Measurements from ENCODE around the gene ATG2B.
"Not testable (repeated sequence)": the region's sequence is repeated elsewhere in the genome, so short reads cannot be mapped to it uniquely, and the experiment has no call there.

The ATG2B gene

DNA sequence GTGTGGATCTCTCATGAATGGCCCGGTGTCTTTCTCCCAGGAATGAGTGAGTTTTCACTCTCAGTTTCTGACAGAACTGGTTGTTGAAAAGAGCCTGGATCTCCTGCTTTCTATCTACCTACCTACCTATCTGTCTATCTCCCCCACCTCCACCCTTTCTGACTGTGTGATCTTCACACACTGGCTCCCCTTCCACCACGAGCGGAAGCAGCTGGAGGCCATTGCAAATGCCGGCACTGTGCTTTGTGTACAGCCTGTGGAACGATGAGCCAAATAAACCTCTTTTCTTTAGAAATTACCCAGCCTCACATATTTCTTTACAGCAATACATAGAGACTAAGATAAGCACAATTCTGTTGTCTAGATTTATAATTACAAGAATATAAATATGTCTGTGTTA lies 7.4 kb upstream of the ATG2B start:
- no peak for DNase-seq

DNA sequence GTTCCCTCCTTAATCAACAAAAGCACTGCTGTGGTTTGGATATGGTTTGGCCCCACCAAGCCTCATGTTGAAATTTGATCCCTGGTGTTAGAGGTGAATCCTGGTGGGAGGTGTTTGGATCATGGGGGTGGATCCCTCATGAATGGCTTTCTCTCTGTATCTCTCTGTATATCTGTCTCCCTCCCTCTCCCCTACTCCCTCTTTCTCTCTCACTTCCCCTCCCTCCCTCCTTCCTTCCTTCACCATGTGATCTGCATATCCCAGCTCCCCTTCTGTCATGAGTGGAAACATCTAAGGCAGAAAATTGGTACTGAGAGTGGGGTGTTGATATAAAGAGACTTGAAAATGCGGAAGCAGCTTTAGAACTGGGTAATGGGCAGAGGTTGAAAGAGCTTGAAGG lies 5.4 kb upstream of the ATG2B start:
- DNase-seq, result no peak

DNA sequence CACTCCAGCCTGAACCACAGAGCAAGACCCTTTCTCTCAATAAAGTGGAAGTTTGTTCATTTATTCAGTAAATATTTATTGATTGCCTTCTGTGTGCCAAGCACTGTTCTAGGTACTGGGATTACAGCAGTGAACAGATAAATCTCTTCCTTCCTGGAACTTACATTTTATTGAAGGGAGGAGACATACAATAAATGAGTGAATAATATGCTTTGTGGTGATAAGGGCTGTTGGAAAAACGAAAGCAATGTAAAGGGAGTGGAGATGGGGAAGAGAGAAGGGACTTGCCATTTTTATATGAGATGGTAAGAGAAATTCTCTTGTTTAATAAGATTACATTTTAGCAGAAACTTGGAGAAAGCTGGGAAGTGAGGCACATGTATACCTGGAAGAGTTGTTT lies 1.8 kb upstream of the ATG2B start:
- no peak for DNase-seq

DNA sequence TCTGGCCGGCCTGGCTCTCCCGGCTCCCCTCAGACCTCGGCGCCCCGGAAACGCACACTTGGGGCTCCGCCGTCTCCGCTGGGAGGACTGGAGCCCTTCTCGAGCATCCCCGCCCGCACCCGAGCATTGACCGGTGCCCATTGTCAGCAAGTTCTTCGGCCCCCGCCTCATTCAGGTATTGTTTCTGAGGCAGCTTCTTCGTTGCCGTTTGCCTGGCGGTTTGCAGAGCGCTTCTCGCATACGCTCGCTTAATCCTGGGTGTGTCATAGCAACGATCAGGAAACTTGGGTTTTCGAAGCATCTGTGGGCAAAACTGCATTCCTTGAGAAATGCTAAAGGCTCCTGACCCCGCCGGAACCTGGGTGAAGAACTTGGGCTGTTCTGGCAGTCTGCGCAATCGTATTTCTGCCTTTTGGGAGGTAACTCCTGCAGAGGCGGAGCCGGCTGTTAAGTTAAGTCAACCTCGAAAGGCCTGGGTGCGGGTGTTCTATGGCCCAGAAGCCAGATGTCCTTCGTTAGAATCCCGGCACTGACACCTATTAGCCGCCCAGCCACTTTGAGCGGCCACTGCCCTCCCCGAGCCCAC lies 703 bp upstream of the ATG2B start:
- no peak for DNase-seq

DNA sequence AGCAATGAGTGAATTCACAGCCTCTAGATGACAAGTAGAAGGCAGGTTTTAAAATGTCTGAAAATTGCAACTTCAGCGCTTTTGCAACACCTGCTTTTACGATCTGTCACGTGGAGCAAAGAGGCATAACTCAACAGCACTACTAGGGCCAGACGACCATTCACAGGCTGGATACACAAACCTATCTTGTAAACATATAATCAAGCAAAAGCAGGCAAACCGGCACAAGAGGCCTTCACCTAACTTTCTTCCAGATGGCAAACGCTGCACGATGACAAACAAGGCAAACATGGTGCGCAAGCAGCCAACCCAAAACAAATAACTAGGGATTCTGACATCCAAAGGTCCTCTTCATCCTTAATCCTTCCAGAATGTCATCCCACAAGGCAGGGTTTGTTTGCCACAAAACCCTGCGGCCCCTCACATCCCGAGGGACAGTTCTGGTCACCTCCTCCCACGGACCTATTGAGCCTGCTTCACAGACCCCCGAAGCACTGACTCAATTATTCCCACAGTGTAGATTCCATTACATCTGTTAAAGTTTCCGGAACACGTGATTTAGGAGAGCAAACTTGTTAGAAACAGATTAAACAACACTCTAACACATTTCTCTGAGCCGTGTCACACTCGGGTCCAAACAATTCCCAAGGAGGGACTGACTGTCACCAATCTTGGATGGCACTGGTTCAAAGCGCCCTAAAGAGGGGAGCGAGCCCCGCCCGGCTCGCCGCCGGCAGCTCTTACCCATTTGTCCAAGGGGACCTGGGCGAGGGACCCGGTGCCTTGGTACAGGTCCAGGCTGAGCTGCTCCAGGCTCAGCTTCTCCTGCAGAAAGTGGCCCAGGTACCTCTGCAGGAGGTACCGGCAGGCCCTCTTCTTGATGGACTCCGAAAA lies 823 bp downstream of the ATG2B start:
- DNase-seq, result no peak

DNA sequence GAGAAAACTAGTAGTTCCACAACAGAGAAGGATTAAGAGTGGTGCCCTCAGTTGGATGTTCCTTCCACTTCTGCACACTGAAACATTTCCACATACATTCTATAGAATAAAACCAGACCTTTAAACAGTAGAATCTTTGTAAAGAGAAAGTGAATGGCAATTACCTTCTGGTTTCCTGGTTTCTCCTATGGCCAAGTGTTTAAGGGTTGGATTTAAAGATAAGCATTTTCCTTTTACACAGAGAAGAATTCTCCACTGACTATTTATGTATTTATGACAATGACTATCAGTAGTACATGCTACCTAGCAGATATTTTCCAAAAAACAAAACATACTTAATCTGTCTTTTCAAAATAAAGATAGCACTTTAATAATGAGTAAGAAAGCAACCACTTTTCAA lies 3.2 kb downstream of the ATG2B start:
- no peak for DNase-seq

DNA sequence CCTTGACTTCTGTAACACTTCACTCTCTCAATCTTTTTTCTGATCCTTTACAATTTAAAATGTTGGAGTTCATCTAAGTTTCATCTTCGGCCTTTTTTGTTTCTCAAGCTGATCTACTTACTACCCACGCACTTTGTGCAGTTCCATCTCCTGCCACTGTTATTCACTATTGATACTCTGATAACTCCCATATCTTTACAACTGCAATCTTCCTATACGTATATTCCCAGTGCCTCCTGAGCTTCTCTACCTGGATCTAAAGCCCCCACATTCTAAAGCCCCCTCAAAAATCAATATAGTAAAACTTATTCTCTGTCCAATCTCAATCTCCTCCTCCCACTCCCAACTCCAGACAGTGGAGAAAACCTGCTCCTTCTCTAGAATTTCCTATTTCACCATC lies 5.9 kb downstream of the ATG2B start:
- no peak for DNase-seq

DNA sequence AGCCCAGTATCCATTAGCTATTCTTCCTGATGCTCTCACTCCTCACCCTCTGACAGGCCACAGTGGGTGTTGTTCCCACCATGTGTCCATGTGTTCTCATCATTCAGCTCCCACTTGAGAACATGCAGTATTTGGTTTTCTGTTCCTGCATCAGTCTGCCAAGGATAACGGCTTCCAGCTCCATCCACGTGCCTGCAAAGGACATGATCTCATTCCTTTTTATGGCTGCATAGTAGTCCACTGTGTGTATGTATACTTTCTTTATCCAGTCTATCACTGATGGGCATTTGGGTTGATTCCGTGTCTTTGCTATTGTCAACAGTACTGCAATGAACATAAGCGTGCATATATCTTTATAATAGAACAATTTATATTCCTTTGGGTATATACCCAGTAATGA lies 8.9 kb downstream of the ATG2B start:
- DNase-seq, result no peak

DNA sequence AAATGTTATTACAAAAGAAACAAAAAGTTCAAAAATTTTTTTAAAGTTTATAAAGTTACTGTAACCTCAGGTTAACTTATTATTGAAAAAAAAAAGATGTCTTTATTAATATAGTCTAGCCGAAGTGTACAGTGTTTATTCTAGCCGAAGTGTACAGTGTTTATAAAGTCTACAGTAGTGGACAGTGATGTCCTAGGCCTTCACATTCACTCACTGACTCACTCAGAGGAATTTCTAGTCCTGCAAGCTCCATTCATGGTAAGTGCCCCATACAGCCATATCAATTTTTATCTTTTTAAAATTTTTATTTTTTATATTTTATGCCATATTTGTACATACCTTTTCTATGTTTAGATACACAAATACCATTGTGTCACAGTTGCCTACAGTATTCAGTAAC lies 10.4 kb downstream of the ATG2B start:
- no peak for DNase-seq

DNA sequence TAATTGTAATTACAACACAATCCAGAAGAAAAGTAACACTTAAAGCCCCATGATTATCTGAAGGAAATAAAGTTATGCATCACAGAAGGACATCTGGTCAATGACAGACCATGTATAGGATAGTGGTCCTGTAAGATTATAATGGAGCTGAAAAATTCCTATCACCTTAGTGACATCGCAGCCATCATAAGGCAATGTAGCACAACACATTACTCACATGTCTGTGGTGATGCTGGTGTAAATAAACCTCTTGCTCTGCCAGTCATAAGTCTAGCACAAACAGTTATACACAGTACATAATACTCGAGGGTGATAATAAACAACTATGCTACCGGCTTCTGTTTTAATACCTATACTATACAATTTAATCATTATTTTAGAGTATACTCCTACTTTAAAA lies 11.2 kb downstream of the ATG2B start:
- DNase-seq, result no peak

DNA sequence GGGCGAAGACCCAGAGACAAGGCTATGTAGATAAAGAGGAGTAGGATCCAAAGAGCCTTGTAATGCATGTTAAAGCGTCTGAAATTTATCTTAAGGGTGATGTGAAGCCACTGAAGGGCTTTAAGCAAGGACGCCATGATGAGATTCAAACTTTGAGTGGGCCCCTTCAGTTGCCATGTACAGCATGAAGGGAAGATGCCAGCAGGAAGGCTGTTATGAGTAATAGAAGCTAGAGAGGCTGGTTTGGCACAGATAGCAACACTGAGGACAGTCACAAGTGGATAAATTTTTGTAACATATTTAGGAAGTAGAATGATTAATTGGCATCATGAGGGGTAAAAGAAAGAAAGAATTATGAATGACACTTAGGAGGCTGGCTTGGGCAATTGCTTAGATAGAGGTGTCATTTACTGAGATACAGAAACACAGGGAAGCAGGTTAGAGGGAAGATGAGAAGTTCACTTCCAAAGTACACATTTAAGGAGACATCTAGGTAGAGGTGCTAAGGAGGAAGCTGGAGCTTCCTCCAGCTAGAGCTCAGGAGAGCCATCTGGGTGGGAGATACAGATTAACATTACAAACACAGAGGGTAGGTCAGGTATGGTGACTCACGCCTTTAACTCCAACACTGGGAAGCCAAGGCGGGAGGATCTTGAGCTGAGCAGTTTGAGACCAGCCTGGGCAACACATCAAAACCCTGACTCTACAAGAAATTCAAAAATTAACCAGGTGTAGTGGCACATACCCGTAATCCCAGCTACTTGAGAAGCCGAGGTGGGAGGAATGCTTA lies 13.7 kb downstream of the ATG2B start:
- no peak for DNase-seq

DNA sequence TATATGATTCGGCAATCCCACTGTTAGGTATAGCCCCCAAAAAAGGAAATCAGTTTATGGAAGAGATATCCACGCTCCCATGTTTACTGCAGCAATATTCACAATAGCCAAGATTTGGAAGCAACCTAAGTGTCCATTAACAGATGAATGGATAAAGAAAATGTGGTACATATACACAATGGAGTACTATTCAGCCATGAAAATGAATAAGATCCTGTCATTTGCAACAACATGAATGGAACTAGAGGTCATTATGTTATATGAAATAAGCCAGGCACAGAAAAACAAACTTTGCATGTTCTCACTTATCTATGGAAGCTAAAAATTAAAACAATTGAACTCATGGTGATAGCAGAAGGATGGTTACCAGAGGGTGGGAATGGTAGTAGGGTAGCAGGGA lies 15.2 kb downstream of the ATG2B start:
- DNase-seq, result not testable (repeated sequence)

DNA sequence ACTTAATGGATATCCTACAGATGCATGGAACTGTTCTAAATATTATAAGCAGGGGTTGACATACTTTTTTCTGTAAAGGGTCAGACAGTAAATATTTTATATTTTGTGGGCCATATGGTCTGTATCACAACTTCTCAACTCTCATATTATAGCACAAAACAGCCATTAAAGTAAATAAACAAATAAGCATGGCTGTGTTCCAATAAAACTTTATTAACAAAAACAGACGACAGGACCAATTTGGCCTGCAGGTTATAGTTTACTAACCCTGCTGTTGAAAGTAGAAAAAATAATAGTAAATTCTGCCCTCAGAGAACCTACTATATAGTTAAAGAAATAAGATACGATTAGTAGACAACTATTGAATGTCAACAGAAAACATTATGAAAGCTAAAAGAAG lies 17.5 kb downstream of the ATG2B start:
- DNase-seq, result no peak

DNA sequence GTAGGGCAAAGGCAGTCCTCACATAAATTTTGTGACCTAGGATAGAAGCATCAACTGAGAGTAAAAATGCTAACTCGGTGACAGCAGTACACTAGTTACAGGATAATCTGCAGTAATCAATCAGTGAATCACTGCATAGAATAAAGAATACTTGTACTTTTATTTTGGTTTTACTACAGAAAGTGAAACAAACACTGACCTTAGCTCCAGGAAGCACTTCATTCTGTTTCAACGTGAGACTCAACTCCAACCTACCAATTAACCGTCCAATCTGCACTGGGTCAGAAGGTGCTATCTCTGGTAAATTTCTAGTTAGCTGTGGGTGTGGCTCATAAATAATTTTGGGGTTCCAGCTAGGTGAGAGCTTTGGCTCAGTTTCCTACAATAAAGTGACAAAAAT lies 21.8 kb downstream of the ATG2B start:
- no peak for DNase-seq

DNA sequence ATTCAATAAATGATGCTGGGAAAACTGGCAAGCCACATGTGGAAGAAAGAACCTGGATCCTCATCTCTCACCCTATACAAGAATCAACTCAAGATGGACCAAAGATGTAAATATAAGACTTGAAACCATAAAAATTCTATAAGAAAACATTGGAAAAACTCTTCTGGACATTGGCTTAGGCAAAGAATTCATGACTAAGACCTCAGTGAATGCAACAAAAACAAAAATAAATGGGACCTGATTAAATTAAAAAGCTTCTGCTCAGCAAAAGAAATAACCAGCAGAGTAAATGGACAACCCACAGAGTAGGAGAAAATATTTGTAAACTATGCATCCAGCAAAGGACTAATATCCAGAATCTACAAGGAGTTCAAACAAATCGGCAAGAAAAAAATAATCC lies 24.6 kb downstream of the ATG2B start:
- DNase-seq, result no peak

DNA sequence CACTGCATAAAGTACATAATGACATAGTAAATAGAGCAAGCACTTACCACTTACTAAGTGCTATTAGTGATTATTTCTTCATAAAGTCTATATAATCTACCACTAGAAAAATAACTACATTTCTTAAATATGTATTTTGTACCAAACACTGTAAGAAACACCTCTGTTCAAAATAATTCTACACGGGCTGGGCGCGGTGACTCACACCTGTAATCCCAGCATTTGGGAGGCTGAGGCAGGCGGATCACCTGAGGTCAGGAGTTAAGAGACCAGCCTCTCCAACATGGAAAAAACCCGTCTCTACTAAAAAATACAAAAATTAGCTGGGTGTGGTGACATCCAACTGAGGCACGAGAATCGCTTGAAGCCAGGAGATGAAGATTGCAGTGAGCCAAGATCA lies 38.9 kb downstream of the ATG2B start:
- DNase-seq, result no peak

DNA sequence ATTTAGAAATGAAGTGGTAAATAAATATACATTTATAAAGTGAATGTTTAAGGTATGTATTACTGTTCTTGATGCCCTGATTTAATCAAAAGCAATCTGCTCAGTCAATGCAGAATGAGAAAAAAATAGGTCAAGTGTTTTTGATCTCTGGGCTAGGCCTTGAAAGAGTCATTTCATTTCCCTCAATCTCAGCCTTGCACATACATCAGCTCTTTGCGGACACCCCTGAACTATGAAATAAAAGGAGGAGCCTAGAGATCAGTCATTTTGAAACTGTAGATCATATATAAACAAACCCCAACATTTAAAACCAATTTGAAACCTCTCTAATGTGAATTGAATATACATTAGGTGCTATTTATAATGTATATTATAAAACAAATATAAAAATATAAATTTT lies 42.5 kb downstream of the ATG2B start:
- no peak for DNase-seq

DNA sequence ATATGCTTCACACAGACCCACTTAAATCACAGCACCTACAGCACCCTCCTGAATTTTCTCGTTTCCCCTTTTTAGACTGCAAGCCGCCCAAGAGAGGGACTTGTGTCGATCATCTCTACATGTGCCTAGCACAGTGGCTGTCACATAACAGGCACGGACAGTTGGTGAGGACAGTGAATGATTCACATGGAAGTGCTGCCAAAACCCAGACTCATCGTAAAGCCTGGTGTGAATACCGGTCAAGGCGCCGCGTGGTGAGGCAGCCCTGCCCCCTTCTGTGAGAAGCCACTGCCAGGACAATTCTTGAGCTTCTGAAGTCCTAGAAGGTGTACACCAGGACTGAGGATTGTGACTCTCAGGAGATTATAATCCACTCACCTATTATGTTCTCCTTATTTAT lies 44.3 kb downstream of the ATG2B start:
- no peak for DNase-seq

DNA sequence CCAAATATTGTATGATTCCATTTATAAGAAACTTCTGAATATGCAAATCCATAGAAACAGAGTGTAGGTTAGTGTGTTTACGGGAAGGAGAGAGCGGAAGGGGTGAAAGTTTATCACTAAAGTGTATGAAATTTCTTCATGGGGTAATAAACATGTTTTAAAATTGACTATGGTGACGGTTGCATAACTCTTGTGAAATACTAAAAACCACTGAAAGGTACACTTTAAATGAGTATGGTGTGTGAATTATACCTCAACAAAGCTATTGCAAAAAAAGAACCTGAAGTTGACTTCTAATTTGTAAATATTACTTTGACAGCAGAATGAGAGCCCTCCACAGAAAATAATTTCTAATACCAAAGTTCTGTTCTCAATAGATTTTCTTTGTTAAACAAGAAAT lies 47.1 kb downstream of the ATG2B start:
- DNase-seq, result no peak

DNA sequence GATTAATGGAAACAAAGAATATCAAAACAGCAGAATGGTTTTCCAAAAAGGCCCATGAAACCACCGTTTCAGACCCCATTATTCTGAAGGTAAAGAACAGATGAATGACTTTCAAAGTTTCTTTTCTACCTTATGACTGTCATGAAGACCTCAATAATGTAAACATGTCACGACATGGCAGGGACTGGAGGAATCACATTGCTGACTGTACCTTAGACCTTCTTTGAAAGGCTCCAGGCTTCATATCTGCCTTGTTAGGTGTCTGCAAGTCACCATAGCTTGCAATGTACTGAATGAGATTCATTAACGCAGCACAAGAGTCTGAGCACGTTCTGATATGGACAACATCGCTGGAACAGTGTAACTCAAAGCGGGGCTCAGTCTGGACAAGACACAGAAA lies 52.2 kb downstream of the ATG2B start:
- no peak for DNase-seq

DNA sequence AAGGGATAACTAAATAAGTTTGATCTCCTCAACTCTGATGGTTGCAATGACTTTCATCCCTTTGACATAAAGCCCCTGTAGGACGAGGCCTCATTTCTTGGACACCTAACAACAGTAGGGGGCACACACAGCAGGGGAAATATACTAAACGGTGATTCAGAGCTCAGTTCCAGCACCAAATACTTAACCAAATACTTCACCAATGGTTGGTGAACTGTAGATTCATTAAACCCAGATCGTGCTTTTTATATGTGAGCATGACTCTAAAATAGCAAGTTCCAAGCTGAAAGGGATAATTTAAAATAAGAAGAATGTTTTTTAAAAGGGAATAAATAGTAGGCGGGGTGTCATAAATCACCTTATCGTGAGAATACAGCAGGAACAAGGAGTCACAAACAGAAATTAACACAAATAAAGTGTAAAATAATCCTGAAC lies 53.2 kb downstream of the ATG2B start:
- DNase-seq, result no peak

DNA sequence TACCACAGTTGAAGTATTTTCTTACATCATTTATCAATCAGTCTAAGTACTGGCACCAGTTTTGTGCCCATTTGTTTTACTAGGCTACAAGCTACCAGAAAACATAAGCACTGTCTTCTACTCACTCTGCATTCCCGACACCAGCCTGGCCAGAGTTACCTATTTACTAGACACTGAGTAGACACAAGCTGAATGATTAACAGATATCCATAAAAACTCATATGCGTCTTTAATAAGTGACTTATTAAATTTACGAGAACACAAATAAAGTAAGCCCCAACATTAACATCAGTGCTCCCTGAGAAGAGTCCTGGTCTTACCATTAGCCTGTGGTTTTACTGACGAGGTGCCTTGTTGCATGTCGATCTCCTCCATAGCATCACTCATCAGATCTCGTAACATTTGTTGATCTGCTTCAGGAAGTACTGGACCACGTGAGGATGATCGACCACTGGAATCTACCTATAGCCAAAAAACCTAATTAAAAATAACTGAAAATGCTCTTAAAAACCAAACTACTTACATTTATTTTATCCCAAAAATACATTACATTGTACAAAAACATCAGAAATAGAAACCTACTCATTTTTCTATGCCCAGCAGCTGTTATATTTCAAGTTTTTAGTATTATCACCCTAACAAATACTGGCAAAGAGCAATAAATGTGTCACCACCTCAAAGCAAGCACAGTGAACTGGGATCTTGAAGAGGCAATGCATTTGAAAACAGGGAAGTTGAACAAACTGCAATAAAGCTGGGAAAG lies 53.8 kb downstream of the ATG2B start:
- DNase-seq, result no peak

DNA sequence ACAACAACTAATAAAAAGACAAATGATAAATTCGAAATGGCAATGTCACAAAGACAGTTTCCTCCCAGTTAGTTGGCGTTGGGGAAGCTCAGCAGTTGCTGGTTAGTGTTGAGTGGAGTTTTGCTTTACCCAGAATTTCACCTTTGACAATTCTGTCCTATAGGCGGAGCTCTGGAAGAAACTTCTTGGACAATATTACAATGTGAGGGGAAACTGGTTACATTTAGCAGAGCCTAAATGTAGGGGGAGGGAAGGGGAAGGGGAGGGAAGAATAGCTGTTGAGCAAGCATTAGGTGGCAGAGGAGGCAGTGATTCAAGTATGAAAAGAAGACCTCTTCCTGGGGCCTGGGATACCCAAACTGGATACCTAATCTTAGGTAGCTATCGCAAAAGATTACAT lies 55.7 kb downstream of the ATG2B start:
- no peak for DNase-seq

Data from cerebellar nuclear complex (tissue), 1 donor.